K562 (cell line): ENCODE data around the gene BPHL.
A peak's percentile ranks its signal among the peaks of the same experiment; 100 is the strongest.

Experiments used
- CTCF ChIP-seq, 3 experiments: IDR thresholded peaks in 2 of 3; conservative IDR thresholded peaks in 1 of 3; 2 replicates each; pipeline ENCODE4 v1.5.1; 2011 to 2012; ENCODE audit warnings: low read length in 3 of 3, mild to moderate bottlenecking in 3 of 3, control low read depth in 2 of 3, improper control_type of control experiment in 1 of 3, inconsistent platforms in 1 of 3, low read depth in 1 of 3, mixed read lengths in 1 of 3, moderate library complexity in 1 of 3; ENCODE audit not compliant: insufficient read depth in 2 of 3
- SP1 ChIP-seq: sonication (generic); formaldehyde crosslinking; IDR thresholded peaks from 2 replicates; pipeline ENCODE4 v1.8.1; 2022; ENCODE audit warnings: mild to moderate bottlenecking, missing genetic modification reagents
- ZNF507 ChIP-seq: conservative IDR thresholded peaks from 2 replicates; pipeline ENCODE4 v1.6.1; 2017; ENCODE audit warnings: missing genetic modification characterization, missing compliant biosample characterization

GRCh38 chr6:3118353-3119039 lies at the start of gene BPHL:
- TF ChIP-seq SP1 (CRISPR knock-in tag) (peak; percentile 99), CTCF (IDR thresholded peaks at IDR 0.05 in 2 of 3, conservative IDR thresholded peaks at IDR 0.05 in 1 of 3; ENCODE audit: insufficient read depth in 2 of 3, low read depth in 1 of 3, low read length in 3 of 3) (no peak), ZNF507 (tag) (no peak)
